Spleen (tissue), 11 donors: Measurements from ENCODE around the gene OR3A3. TPM values are rescaled to one million over a fixed set of nuclear protein-coding genes. Genes with fewer than 3 reads are reported as not detected.
A peak's percentile ranks its signal among the peaks of the same experiment; 100 is the strongest.
"Not testable (repeated sequence)": the region's sequence is repeated elsewhere in the genome, so short reads cannot be mapped to it uniquely, and the experiment has no call there.

Experiments
- DNase-seq: peaks from one replicate; pipeline ENCODE4 v3.0.0-alpha.2; 2020
- H3K27ac ChIP-seq, 8 donors: fragments of 200-600 bp; sonication (generic) in 7 of 8; 1 replicate in 4 of 8; 2 replicates in 4 of 8; pipeline versions ENCODE4 v1.5.0 to v1.8.0; 2016 to 2021; ENCODE audit warnings: inconsistent platforms in 4 of 8, mild to moderate bottlenecking in 4 of 8, moderate library complexity in 1 of 8
- H3K27me3 ChIP-seq, 7 donors: fragments of 200-600 bp; sonication (generic) in 6 of 7; replicated peaks in 1 of 7; 1 replicate in 4 of 7; 2 replicates in 3 of 7; pipeline versions ENCODE4 v1.5.0 to v1.8.0; 2016 to 2021; ENCODE audit warnings: inconsistent platforms in 3 of 7, mild to moderate bottlenecking in 1 of 7
- H3K36me3 ChIP-seq, 6 donors: fragments of 200-600 bp; sonication (generic) in 5 of 6; 1 replicate in 4 of 6; 2 replicates in 2 of 6; pipeline versions ENCODE4 v1.5.0 to v1.8.0; 2016 to 2021; ENCODE audit warnings: inconsistent platforms in 2 of 6
- H3K4me1 ChIP-seq, 6 donors: fragments of 200-600 bp; sonication (generic) in 5 of 6; 1 replicate in 3 of 6; 2 replicates in 3 of 6; pipeline versions ENCODE4 v1.5.0 to v1.8.0; 2016 to 2021; ENCODE audit warnings: inconsistent platforms in 3 of 6
- H3K4me3 ChIP-seq, 8 donors: fragments of 200-600 bp; sonication (generic) in 7 of 8; 1 replicate in 4 of 8; 2 replicates in 4 of 8; pipeline versions ENCODE4 v1.5.0 to v1.8.0; 2016 to 2021; ENCODE audit warnings: inconsistent platforms in 4 of 8, mild to moderate bottlenecking in 4 of 8, moderate library complexity in 2 of 8
- H3K9me3 ChIP-seq, 8 donors: fragments of 200-600 bp; sonication (generic) in 7 of 8; 1 replicate in 4 of 8; 2 replicates in 4 of 8; pipeline versions ENCODE4 v1.5.0 to v1.8.0; 2016 to 2021; ENCODE audit warnings: inconsistent platforms in 4 of 8
- POLR2A ChIP-seq, 3 donors: fragments of 450-650 bp; IDR thresholded peaks; one replicate each; pipeline ENCODE4 v1.5.1; 2017; ENCODE audit warnings: antibody characterized with exemption in 3 of 3, mild to moderate bottlenecking in 1 of 3
- POLR2AphosphoS5 ChIP-seq, 3 donors: sonication (generic); formaldehyde crosslinking; IDR thresholded peaks; one replicate each; pipeline ENCODE4 v1.5.1; 2017; ENCODE audit warnings: antibody characterized with exemption in 3 of 3
- WGBS, 5 donors: extraction: QIAGEN DNeasy Blood & Tissue Kit in 3 of 5; methylation state at CpG; one replicate each; pipeline versions ENCODE4 v1.1.5 to v1.1.7; 2013 to 2018; 5-methylcytosine and 5-hydroxymethylcytosine counted together
- intact Hi-C: fragments of 100-400 bp; cut with DNase I; formaldehyde crosslinking; loops from one replicate; pipeline ENCODE4 v1.15.0; 2023; ENCODE audit warnings: low total_unique reads
- polyA plus RNA-seq, 3 donors: library from polyadenylated mRNA; stranded (reverse); fragments of 200-250 nt; gene quantifications; one replicate each; pipeline ENCODE4 v1.2.1, GENCODE V29; 2013
- total RNA-seq, 7 donors: library from RNA; depleted of rRNA in 3 of 7; stranded (reverse); fragments of >200 nt in 3 of 7; fragmentation: NEBNext Ultra II Directional in 4 of 7; extraction: Animal tissue kit (Norgen Biotek cat#: 25700) in 4 of 7; gene quantifications; one replicate each; pipeline versions ENCODE4 v1.1.0 to v1.2.1, GENCODE V29; 2016 to 2021
- TF ChIP-seq, protein P1 (sequence below), 11 experiments: fragments of 200-600 bp in 7 of 11; fragments of 450-650 bp in 4 of 11; sonication (generic) in 4 of 11; IDR thresholded peaks in 8 of 11; conservative IDR thresholded peaks in 3 of 11; 1 replicate in 7 of 11; 2 replicates in 4 of 11; pipeline versions ENCODE4 v1.4.0 to v1.8.0; 2016 to 2021; ENCODE audit warnings: antibody characterized with exemption in 11 of 11, inconsistent platforms in 4 of 11, mild to moderate bottlenecking in 1 of 11
- donor health status: healthy with polysubstance abuse.
- donor health status: DM: no; HTN: no; CAD: no; lungs with moderate emphysema.
- donor health status: DM: no; HTN: no; CAD: no.
- donor health status: Bipolar disorder and iron deficiency.
- donor health status: healthy.
- donor health status: DM: no; HTN: no; CAD: no.
- donor health status: DM: yes; HTN: yes; CAD: no.

OR3A3 gene
- total and polyA plus RNA-seq, 10 donors, result 0.60 to 0.85 TPM; not detected in 8

DNA sequence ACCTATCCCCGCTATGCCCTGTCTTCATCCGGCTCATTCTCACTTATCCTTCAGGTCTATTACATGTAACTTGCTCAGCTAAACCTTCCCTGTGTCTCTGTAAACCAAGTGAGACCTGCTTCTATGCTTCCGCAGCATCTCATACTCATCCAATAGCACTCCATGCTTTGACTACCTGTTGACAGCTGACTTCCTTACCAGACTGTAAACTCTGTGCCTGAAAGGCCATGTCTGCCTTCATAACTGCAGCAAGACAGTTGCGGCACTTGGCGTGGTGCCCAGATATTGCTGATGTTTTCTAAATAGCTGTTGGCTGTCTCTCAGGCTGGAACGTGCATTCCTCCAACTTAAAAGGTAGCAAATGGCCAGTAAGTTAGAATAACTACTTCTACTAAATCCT lies 11.1 kb upstream of the OR3A3 start:
- H3K4me1 ChIP-seq, result no peaks in the 10 kb centered on the region
- no peaks in the 10 kb centered on the region for H3K36me3 ChIP-seq
- DNase-seq, result no peak
- peaks cover 0 to 18% (median 0%) of the 10 kb centered on the region in 7 donors for H3K27me3 ChIP-seq
- WGBS, 5 donors, result 66 to 73% (median 69%) methylated on average over 6 of the region's 6 CpGs
- intact Hi-C loops, result no loop called here
- H3K9me3 ChIP-seq, result no peaks in the 10 kb centered on the region
- no peak overlapping the region for H3K27ac ChIP-seq
- no peak for TF ChIP-seq POLR2AphosphoS5 (IDR thresholded peaks at IDR 0.05)
- TF ChIP-seq, protein P1, sequence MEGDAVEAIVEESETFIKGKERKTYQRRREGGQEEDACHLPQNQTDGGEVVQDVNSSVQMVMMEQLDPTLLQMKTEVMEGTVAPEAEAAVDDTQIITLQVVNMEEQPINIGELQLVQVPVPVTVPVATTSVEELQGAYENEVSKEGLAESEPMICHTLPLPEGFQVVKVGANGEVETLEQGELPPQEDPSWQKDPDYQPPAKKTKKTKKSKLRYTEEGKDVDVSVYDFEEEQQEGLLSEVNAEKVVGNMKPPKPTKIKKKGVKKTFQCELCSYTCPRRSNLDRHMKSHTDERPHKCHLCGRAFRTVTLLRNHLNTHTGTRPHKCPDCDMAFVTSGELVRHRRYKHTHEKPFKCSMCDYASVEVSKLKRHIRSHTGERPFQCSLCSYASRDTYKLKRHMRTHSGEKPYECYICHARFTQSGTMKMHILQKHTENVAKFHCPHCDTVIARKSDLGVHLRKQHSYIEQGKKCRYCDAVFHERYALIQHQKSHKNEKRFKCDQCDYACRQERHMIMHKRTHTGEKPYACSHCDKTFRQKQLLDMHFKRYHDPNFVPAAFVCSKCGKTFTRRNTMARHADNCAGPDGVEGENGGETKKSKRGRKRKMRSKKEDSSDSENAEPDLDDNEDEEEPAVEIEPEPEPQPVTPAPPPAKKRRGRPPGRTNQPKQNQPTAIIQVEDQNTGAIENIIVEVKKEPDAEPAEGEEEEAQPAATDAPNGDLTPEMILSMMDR (IDR thresholded peaks at IDR 0.05 in 8 of 11, conservative IDR thresholded peaks at IDR 0.05 in 3 of 11), result no peak
- H3K4me3 ChIP-seq, result no peak overlapping the region

DNA sequence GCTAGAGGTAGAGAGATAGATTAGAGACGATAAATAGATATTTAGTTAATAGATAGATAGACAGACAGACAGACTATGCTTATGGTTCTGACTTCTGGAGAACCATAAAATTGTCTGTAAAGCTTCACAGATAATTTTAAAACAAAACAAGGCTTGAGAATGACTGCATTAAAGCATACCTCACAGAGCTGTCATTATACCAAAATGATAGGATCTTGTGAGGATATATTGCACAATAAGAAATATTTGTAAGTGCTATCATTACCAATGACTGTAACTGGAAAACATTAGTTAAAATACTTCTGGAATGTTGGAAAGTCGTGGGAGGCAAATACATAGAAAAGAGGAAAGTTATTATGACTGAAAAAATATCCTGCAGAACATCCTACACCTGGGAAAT lies 9.4 kb upstream of the OR3A3 start:
- H3K4me3 ChIP-seq, result no peak overlapping the region
- no peaks in the 10 kb centered on the region for H3K36me3 ChIP-seq
- H3K4me1 ChIP-seq, result no peaks in the 10 kb centered on the region
- TF ChIP-seq POLR2AphosphoS5 (IDR thresholded peaks at IDR 0.05) (no peak), POLR2A (IDR thresholded peaks at IDR 0.05) (no peak)
- 52 to 63% (median 60%) methylated on average over 2 of the region's 2 CpGs for WGBS, 5 donors
- intact Hi-C loops, result no loop called here
- peaks cover 0 to 9% (median 6%) of the 10 kb centered on the region in 8 donors for H3K9me3 ChIP-seq
- H3K27ac ChIP-seq, result no peak overlapping the region
- DNase-seq, result no peak
- H3K27me3 ChIP-seq, result peaks cover 0 to 2% (median 0%) of the 10 kb centered on the region in 7 donors

DNA sequence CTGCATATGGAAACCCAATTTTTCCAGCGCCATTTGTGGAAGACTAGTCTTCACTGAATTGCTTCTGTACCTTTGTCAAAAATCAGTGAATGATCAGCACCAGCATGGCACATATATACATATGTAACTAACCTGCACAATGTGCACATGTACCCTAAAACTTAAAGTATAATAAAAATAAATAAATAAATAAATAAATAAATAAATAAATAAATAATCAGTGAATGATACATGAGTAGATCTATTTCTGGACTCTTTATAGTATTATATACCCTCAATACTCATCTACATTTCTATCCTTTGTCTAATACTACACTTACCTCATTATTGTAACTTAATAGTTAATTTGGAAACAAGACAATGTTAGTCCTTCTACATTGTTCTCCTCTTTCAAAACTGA lies 7.3 kb upstream of the OR3A3 start:
- H3K4me3 ChIP-seq, result not testable (repeated sequence)

DNA sequence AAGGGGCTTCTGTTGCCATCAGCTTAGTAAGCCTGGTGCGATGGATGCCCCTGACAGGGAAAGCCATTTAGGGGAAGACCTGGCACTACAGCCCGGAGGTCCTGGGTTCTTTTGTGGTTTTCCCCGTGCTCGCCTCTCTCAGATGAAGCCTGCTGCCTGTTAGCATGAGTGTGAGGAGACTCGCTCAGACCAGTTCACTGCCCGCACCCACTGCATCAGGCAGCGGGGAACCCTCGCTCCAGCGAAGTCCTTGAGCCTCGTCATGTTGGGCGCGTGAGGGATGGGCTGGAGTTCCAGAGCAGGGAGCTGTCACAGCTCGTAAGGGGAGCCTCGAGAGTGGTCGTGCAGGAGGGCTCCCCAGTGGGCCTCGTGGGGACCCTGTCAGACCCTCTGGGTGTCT lies 1.0 kb downstream of the OR3A3 start:
- intact Hi-C loops, H3K4me3 ChIP-seq, DNase-seq, H3K36me3 ChIP-seq, H3K4me1 ChIP-seq, H3K27ac ChIP-seq: not testable (repeated sequence)
- Histone ChIP-seq H3K9me3 (peaks cover 0 to 20% (median 16%) of the 10 kb centered on the region in 8 donors), H3K27me3 (peaks cover 0 to 40% (median 0%) of the 10 kb centered on the region in 7 donors)
- WGBS, 5 donors, result 22 to 31% methylated on average over 1 to 4 of the region's 16 CpGs; no CpG with 5 or more reads in 3 of the 5 donors

More for the DNA sequence above, 7.3 kb upstream of the OR3A3 start:
- H3K36me3 ChIP-seq, DNase-seq, H3K27me3 ChIP-seq, intact Hi-C loops, H3K27ac ChIP-seq, H3K4me1 ChIP-seq: not testable (repeated sequence)
- peaks cover 0 to 30% (median 24%) of the 10 kb centered on the region in 8 donors for H3K9me3 ChIP-seq
- WGBS, 5 donors, result 56 to 86% (median 82%) methylated on average over 1 of the region's 1 CpG

DNA sequence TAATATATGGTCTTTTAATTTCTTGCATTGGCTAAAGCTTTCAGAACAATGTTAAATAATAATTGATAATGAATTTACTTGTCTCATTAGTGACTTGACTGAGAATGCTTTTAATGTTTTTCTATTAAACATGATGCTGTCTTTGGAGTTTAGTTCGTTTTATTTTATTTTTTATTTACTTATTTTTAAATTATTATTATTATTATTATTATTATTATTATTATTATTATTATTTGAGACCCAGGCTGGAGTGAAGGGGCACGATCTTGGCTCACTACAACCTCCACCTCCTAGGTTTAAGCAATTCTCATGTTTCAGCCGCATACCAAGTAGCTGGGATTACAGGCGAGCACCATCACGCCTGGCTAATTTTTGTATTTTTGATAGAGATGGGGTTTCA lies 4.4 kb downstream of the OR3A3 start:
- WGBS, 5 donors, result 79 to 87% (median 84%) methylated on average over 5 of the region's 5 CpGs
- H3K4me3 ChIP-seq, result no peak overlapping the region
- H3K9me3 ChIP-seq, result no peaks in the 10 kb centered on the region
- H3K36me3 ChIP-seq, result no peaks in the 10 kb centered on the region
- DNase-seq, result no peak
- H3K4me1 ChIP-seq, result no peaks in the 10 kb centered on the region
- TF ChIP-seq POLR2A (IDR thresholded peaks at IDR 0.05), result no peak
- TF ChIP-seq, protein P1 (IDR thresholded peaks at IDR 0.05 in 8 of 11, conservative IDR thresholded peaks at IDR 0.05 in 3 of 11), result no peak
- no peak overlapping the region for H3K27ac ChIP-seq
- peaks cover 0 to 20% (median 0%) of the 10 kb centered on the region in 7 donors for H3K27me3 ChIP-seq
- intact Hi-C loops, result no loop called here

DNA sequence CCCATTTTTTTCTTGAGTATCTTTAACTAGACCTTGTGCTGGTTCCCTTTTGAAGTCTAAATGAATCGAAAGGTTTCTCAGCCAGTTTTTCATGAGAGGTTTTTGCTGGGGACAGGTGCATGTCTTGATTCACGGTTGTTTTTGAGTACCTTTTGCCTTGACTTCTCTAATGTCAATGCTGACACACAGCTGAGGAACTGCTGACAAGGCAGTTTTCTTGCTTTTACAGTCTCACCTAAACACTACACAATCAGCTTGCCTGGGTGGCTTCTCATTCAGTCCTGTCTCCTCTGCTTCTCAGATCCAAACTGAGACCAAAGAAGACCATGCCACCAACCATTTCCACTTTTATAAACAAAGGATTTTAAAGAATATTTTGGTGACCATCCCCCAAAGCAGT lies 7.1 kb downstream of the OR3A3 start:
- TF ChIP-seq POLR2A (IDR thresholded peaks at IDR 0.05) (no peak), POLR2AphosphoS5 (IDR thresholded peaks at IDR 0.05) (no peak)
- TF ChIP-seq, protein P1 (IDR thresholded peaks at IDR 0.05 in 8 of 11, conservative IDR thresholded peaks at IDR 0.05 in 3 of 11), result no peak
- Histone ChIP-seq H3K36me3 (no peaks in the 10 kb centered on the region), H3K4me3 (no peak overlapping the region), H3K9me3 (no peaks in the 10 kb centered on the region), H3K4me1 (no peaks in the 10 kb centered on the region), H3K27me3 (peaks cover 0 to 13% (median 0%) of the 10 kb centered on the region in 7 donors), H3K27ac (no peak overlapping the region)
- WGBS, 5 donors, result 58 to 87% (median 63%) methylated on average over 2 of the region's 2 CpGs
- no peak for DNase-seq
- intact Hi-C loops, result no loop called here

DNA sequence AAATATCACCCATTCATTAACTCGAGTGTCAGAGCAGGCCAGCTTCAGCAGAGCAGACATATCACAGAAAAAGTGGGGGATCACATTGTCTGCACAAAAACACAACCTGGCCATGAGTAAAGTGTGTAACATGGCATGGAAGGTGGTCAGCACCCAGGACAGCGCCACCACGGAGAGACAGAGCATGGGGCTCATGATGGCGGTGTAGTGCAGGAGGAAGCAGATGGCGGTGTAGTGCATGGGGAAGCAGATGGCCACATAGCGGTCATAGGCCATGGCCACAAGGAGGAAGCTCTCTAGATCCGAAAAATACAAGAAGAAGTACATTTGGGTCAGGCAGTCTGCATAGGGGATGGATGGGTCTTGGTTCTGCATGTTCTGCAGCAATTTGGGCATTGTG lies 22.0 kb downstream of the OR3A3 start:
- H3K4me3 ChIP-seq, H3K27ac ChIP-seq, H3K36me3 ChIP-seq, H3K4me1 ChIP-seq, intact Hi-C loops: not testable (repeated sequence)
- H3K27me3 ChIP-seq, result peaks cover 0 to 24% (median 0%) of the 10 kb centered on the region in 7 donors
- H3K9me3 ChIP-seq, result peaks cover 0 to 18% (median 2%) of the 10 kb centered on the region in 8 donors
- 14 to 25% (median 18%) methylated on average over 7 of the region's 7 CpGs for WGBS, 5 donors
- peak; percentile 69 for DNase-seq
